Hematopoietic multipotent progenitor cell (in vitro differentiated cells): Measurements from ENCODE around the gene CDCA5. TPM values are rescaled to one million over a fixed set of nuclear protein-coding genes. Genes with fewer than 3 reads are reported as not detected.
A peak's percentile ranks its signal among the peaks of the same experiment; 100 is the strongest.
"Not testable (repeated sequence)": the region's sequence is repeated elsewhere in the genome, so short reads cannot be mapped to it uniquely, and the experiment has no call there.

Experiments
- DNase-seq, 3 donors: peaks; one replicate each; pipeline ENCODE4 v3.0.0-alpha.2; 2011 to 2015; ENCODE audit warnings: low read depth in 2 of 3, low spot score in 2 of 3
- total RNA-seq: library from RNA; depleted of rRNA; stranded (reverse); fragments of >200 nt; gene quantifications from one replicate; pipeline ENCODE4 v1.2.3, GENCODE V29; 2012

Gene CDCA5
- total RNA-seq, 1 donor: 5.1 TPM

- DNase-seq: no peak
These were observed 37.0 kb upstream of the CDCA5 start for GRCh38 chr11:65120831-65121230.

DNA sequence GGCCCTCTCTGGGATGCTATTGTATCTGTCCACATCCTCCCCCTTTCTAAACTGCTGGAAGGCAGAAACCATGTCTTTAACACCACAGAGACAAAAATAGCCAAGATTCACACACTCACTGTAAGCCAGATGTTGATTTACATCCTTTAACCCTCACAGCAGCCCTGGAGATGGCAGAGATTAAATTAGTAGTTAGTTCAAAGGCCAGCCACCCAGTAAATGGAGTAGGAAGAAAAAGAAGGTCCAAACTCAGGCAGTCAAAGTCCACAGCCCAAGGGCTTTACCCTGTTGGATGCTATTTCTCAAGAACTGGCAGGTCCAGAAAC, 35.8 kb upstream of the CDCA5 start:
- DNase-seq: no peak

GRCh38 chr11:65118891-65119669, 35.2 kb upstream of the CDCA5 start:
- not testable (repeated sequence) for DNase-seq

- no peak for DNase-seq
These were observed 34.4 kb upstream of the CDCA5 start for GRCh38 chr11:65118097-65118837.

- peak; percentile 95 to 99 (median 99) for DNase-seq
These were observed 33.6 kb upstream of the CDCA5 start, which contains the start of gene ZNHIT2 for GRCh38 chr11:65117206-65118096. Gene ZNHIT2, minus strand, starts transcription at chr11:65117701. Its CDS starts 48 bp downstream, at chr11:65117653.

- DNase-seq: peak in 2 of 3 donors; percentile 36 to 45
These were observed 32.7 kb upstream of the CDCA5 start for GRCh38 chr11:65116370-65117205.

DNA sequence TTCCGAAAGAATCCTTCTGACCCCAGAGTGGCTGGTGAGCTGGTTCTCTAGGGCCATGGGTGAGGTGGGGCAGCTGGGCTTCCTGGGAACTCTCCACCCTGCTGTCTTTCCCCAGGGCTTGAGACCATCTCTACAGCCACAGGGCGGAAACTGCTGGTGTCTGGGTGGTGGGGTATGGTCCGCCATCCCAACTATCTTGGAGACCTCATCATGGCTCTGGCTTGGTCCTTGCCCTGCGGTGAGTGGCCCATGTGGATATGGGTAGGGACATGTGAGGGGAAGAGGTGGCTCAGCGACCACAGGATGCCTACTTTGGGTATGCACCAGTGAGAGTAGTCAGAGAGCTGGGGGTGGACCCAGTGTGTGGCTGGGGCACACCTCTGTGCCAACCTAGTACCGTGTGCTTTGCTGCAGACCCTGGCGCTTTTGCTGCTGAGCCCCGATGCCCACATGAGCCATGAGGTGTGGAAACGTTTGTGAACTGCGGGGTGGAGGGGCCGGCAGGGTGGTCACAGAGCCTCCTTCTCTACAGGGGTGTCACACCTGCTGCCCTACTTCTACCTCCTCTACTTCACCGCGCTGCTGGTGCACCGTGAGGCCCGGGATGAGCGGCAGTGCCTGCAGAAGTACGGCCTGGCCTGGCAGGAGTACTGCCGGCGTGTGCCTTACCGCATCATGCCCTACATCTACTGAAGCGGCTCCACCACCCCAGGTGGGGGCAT, 31.7 kb upstream of the CDCA5 start:
- DNase-seq: no peak

GRCh38 chr11:65114538-65115171, 30.8 kb upstream of the CDCA5 start:
- no peak for DNase-seq

DNA sequence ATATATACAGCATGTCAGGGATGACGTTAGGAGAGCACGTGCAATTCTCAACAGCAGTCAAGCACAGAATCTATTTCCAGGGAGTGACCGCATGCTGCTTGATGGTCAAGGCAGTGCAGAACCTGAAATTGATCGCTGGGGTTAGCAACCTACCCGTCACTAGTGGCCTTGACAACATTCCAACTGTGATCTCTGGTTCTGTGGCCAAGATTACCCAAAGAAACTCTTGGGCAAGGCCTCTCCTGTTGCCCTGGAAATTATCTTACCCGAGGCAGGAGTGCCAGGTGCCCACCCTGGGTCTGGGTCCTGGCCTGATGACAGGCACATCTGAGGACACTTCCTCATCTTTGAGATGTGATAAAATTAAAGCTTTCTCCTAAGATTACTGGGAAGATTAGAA, 30.0 kb upstream of the CDCA5 start:
- DNase-seq: no peak

DNA sequence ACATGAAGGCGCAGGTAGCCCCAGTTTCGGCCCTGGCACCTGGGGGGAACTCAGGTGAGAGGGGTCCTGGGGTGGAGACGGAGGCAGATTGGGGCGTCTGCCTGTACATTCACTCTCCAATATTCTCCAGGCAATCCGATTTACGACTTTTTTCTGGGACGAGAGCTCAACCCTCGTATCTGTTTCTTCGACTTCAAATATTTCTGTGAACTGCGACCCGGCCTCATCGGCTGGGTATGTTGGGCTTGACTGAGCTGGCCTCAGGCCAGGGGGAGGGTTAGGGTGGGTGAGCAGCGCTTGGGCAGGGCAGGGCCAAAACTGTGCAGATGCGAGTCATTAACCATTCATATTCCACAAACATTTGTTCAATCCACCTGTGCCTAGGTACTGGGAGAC, 29.5 kb upstream of the CDCA5 start:
- no peak for DNase-seq

- DNase-seq: peak; percentile 65 to 70 (median 67)
These were observed 28.9 kb upstream of the CDCA5 start for GRCh38 chr11:65112546-65113360.

DNA sequence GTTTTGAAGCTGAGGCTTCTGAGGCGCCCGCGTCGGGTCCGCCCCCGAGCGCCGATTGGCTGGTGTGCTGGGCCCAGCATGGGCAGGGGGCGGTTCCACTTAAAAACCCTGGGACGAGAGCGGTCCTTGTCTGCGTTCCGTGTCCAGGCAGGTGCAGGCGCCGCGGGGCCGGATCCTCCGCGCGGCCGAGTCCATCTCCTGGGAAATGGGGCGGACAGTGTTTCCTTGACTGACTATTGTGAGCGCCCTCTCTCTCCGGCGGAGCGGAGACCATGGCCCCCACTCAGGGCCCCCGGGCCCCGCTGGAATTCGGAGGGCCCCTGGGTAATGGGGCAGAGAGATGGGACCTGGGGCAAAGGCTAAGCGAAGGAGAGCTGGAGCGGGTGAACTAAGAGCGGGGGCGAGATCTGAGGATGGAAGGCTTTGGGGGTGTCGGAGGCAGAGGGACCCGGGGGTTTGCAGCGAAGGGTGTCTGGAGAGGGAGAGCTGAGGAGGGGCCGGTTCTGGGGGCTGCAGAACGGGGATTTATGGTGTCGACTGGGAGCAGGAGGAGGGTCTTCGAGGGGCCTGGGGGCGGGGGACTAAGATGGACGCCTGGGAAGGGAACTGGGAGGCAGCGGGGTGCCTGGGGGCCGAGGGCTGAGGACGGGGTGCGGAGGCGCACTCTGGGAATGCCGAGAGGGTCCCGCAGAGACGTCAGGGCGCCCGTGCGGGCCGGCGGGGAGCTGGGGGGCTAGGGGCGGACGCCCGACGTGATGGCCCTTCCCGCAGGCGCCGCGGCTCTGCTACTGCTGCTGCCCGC, 28.1 kb upstream of the CDCA5 start, which contains the start of gene TM7SF2:
TSS of gene TM7SF2 (plus strand) at position 129 of the 802 bp plus-strand sequence. CDS start at position 273, 144 bp downstream.
- DNase-seq: peak; percentile 82 to 95 (median 92)

GRCh38 chr11:65111159-65111743, 27.4 kb upstream of the CDCA5 start:
- DNase-seq: no peak

GRCh38 chr11:65110354-65110861, 26.6 kb upstream of the CDCA5 start:
- DNase-seq: peak; percentile 83 to 94 (median 92)

DNA sequence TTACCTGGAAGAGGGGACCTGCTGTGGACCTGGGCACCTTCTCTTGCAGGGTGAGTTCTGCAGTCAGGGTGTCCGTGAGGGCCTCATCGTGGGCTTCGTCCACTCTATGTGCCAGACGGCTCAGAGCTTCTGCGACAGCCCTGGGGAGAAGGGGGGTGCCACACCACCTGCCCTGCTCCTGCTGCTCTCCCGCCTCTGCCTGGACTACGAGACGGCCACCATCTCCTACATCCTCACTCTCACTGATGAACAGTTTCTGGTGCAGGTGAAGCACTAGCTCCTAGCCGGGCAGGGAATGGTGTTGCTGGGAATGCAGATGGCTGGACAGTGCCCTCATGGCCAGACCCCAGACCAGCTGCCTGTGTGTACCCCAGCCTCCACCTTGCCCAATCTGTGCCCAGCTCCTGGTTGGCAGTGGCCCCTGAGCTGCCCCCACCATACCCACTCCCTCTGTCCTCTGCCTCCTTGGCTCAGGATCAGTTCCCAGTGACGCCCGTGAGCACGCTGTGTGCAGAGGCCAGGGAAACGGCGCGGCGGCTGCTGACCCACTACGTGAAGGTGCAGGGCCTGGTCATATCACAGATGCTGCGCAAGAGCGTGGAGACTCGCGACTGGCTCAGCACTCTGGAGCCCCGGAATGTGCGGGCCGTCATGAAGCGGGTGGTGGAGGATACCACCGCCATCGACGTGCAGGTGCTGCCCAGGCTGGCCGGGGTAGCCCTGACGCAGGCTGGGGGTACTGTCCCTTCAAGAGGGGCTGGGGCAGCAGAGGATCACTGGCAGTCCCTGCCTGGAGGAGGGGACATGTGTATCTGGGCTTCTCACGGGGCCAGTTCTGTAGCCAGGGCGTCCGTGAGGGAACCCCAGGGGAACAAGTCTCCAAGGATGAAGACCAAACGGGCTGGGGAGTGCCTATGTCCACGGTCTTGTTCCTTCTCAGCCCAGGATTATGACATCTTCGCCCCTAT, 25.7 kb upstream of the CDCA5 start:
- DNase-seq: no peak
